Measurements from ENCODE around the gene ACTRT2.

Gene ACTRT2

GRCh38 chr1:3070644-3071564 lies 49.6 kb downstream of the ACTRT2 start:
- DNase-seq = no peak

GRCh38 chr1:3071565-3072390 lies 50.5 kb downstream of the ACTRT2 start:
- DNase-seq = no peak

Data from activated CD4-positive, alpha-beta T cell treated with anti-CD3 and anti-CD28 coated beads, Interleukin-10, Interleukin-2, amounts not matched to agents 100 ng/mL and 50 ng/mL, durations not matched to agents 16 hours and 8 hours (primary cell).